ENCODE data around the gene PITPNC1. TPM values are rescaled to one million over a fixed set of nuclear protein-coding genes. Genes with fewer than 3 reads are reported as not detected.

PITPNC1 gene
- total RNA-seq, 1 experiment from 2014 or later: 35.5 TPM

DNA sequence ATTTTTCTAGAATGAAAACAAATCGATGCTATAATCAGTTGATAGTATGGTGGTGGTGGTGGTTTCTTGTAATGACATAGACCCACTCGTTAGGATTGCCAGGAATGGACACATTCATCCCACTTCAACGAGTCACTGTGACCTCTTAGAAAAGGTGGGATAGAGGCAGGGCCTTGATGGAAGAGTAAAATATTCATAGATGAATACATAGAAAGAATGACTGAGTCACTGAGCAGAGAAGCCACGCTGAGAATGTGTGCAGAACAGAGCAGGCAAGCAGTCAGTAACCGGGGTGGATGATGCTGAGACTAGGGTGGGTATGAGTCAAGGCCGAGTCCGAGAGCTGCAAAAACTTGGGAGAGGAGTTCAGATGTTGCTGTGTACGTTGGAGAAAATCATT, 129.9 kb downstream of the PITPNC1 start:
- Histone ChIP-seq H3K27ac (ENCODE audit: low read depth, low read length, poor library complexity, severe bottlenecking) (no peak overlapping the region), H3K4me1 (ENCODE audit: insufficient read depth, low read length, poor library complexity, severe bottlenecking) (no peaks in the 10 kb centered on the region), H3K27me3 (replicated peaks; ENCODE audit: insufficient read depth, low read depth, low read length, poor library complexity) (no peaks in the 10 kb centered on the region), H3K9me3 (ENCODE audit: low read depth, low read length, poor library complexity, severe bottlenecking) (peaks cover 12% of the 10 kb centered on the region), H3K36me3 (ENCODE audit: insufficient read depth, low read length, poor library complexity, severe bottlenecking) (no peaks in the 10 kb centered on the region), H3K4me3 (ENCODE audit: low read depth, low read length, poor library complexity, severe bottlenecking) (no peak overlapping the region)
- CTCF ChIA-PET: no interaction called here
- BruUV-seq (replicated peaks): no TSS peak
- intact Hi-C loops (cut with micrococcal nuclease; ENCODE audit: unreplicated experiment): no loop called here
- no peak for TF ChIP-seq EZH2 (IDR thresholded peaks at IDR 0.05; ENCODE audit: borderline replicate concordance, low read depth, low read length, poor library complexity, severe bottlenecking)
- no peak for TF ChIP-seq CTCF (conservative IDR thresholded peaks at IDR 0.05; ENCODE audit: low read depth, low read length)
- no peak for DNase-seq (ENCODE audit: low spot score)
- POLR2A ChIA-PET (ENCODE audit: low non-redundant PET): no interaction called here

- BruUV-seq (replicated peaks): no TSS peak
- intact Hi-C loops (cut with micrococcal nuclease; ENCODE audit: unreplicated experiment): no loop called here
- CTCF ChIA-PET: no interaction called here
Measured at GRCh38 chr17:67509390-67510287, 132.6 kb downstream of the PITPNC1 start.

GRCh38 chr17:67511012-67511411, 133.9 kb downstream of the PITPNC1 start:
- DNase-seq (ENCODE audit: low spot score): no peak
- intact Hi-C loops (cut with micrococcal nuclease; ENCODE audit: unreplicated experiment): no loop called here
- CTCF ChIA-PET: no interaction called here
- no peak for TF ChIP-seq EZH2 (IDR thresholded peaks at IDR 0.05; ENCODE audit: borderline replicate concordance, low read depth, low read length, poor library complexity, severe bottlenecking)
- Histone ChIP-seq H3K27ac (ENCODE audit: low read depth, low read length, poor library complexity, severe bottlenecking) (no peak overlapping the region), H3K4me3 (ENCODE audit: low read depth, low read length, poor library complexity, severe bottlenecking) (no peak overlapping the region), H3K4me1 (ENCODE audit: insufficient read depth, low read length, poor library complexity, severe bottlenecking) (no peaks in the 10 kb centered on the region), H3K9me3 (ENCODE audit: low read depth, low read length, poor library complexity, severe bottlenecking) (peaks cover 12% of the 10 kb centered on the region), H3K27me3 (replicated peaks; ENCODE audit: insufficient read depth, low read depth, low read length, poor library complexity) (no peaks in the 10 kb centered on the region), H3K36me3 (ENCODE audit: insufficient read depth, low read length, poor library complexity, severe bottlenecking) (no peaks in the 10 kb centered on the region)
- POLR2A ChIA-PET (ENCODE audit: low non-redundant PET): no interaction called here
- BruUV-seq (replicated peaks): no TSS peak

More at GRCh38 chr17:67509390-67510287, 132.6 kb downstream of the PITPNC1 start:
- Histone ChIP-seq H3K4me3 (ENCODE audit: low read depth, low read length, poor library complexity, severe bottlenecking) (no peak overlapping the region), H3K27me3 (replicated peaks; ENCODE audit: insufficient read depth, low read depth, low read length, poor library complexity) (no peaks in the 10 kb centered on the region), H3K36me3 (ENCODE audit: insufficient read depth, low read length, poor library complexity, severe bottlenecking) (no peaks in the 10 kb centered on the region), H3K27ac (ENCODE audit: low read depth, low read length, poor library complexity, severe bottlenecking) (no peak overlapping the region), H3K9me3 (ENCODE audit: low read depth, low read length, poor library complexity, severe bottlenecking) (peaks cover 12% of the 10 kb centered on the region), H3K4me1 (ENCODE audit: insufficient read depth, low read length, poor library complexity, severe bottlenecking) (no peaks in the 10 kb centered on the region)
- no peak for DNase-seq (ENCODE audit: low spot score)
- TF ChIP-seq EZH2 (IDR thresholded peaks at IDR 0.05; ENCODE audit: borderline replicate concordance, low read depth, low read length, poor library complexity, severe bottlenecking) (no peak), CTCF (conservative IDR thresholded peaks at IDR 0.05; ENCODE audit: low read depth, low read length) (no peak)
- POLR2A ChIA-PET (ENCODE audit: low non-redundant PET): no interaction called here

Measured in A673 (cell line).